GM13976 (cell line): ENCODE data around the gene RNF212B.
"Not testable (repeated sequence)": the region's sequence is repeated elsewhere in the genome, so short reads cannot be mapped to it uniquely, and the experiment has no call there.

Source experiments
- DNase-seq: peaks from one replicate; pipeline ENCODE4 v3.0.0; 2012; ENCODE audit warnings: low spot score
- CTCF ChIP-seq: IDR thresholded peaks from 2 replicates; pipeline ENCODE4 v1.5.1; 2012; ENCODE audit warnings: borderline replicate concordance, mild to moderate bottlenecking; ENCODE audit not compliant: insufficient read depth; ENCODE audit errors: extremely low read depth, missing control alignments, control extremely low read depth
- in situ Hi-C: fragments of 300-500 bp; cut with MboI; formaldehyde crosslinking; loops from one replicate; pipeline ENCODE4 v1.12.0; 2022; ENCODE audit warnings: low sequenced_read_pairs, mixed read lengths, inconsistent platforms; ENCODE audit not compliant: unreplicated experiment

RNF212B gene

GRCh38 chr14:23227566-23227965 is 10.2 kb upstream of the RNF212B start:
- no peak for DNase-seq
- in situ Hi-C loops, result no loop called here
- no peak for TF ChIP-seq CTCF

DNA sequence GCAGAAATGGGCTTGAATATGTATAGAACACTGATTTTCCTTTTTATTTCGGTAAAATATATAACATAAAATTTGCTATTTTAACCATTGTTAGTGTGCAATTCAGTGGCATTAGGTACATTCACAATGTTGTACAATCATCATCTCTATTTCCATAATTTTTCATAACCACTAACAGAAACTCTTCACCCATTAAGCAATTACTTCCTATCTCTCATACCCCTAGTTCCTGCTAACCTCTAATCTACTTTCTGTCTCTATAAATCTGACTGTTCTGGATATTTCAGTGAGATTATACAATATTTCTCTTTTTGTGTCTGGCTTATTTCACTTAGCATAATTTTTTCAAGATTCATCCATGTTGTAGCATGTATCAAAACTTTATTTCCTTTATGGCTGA is 8.9 kb upstream of the RNF212B start:
- DNase-seq, result no peak
- in situ Hi-C loops, result no loop called here
- TF ChIP-seq CTCF, result no peak

DNA sequence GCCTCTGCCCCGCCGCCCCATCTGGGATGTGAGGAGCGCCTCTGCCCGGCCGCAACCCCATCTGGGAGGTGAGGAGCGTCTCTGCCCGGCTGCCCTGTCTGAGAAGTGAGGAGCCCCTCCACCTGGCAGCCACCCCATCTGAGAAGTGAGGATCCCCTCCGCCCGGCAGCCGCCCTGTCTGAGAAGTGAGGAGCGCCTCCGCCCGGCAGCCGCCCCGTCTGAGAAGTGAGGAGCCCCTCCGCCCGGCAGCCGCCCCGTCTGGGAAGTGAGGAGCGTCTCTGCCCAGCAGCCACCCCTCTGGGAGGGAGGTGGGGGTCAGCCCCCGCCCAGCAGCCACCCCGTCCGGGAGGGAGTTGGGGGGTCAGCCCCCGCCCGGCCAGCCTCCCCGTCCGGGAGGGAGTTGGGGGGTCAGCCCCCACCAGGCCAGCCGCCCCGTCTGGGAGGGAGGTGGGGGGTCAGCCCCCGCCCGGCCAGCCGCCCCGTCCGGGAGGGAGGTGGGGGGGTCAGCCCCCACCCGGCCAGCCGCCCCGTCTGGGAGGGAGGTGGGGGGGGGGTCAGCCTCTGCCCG is 5.4 kb upstream of the RNF212B start:
- DNase-seq, in situ Hi-C loops: not testable (repeated sequence)

DNA sequence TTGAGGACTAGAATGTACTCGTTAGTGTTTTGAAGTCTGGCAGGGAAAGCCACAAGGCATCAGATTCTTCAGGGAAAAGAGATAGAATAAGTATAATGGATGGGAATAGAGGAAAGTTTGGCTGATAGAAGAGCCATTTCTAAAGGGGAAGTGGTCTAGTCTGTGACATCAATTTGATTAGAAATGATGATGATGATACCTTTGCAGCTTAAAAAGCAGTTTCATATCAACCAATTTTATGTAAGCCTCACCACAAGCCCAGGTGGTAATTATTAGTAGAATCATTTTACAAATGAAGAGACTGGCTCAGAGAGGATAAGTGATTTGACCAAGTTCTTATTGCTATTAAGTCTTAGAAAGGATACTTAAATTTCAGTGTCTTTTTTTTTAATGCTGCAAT is 2.9 kb downstream of the RNF212B start:
- no peak for TF ChIP-seq CTCF
- no peak for DNase-seq
- in situ Hi-C loops, result no loop called here

- DNase-seq, in situ Hi-C loops: not testable (repeated sequence)
Measured at GRCh38 chr14:23241061-23241715, 3.5 kb downstream of the RNF212B start.

- TF ChIP-seq CTCF, result no peak
- in situ Hi-C loops, result no loop called here
- DNase-seq, result no peak
Measured at GRCh38 chr14:23242076-23242475, 4.3 kb downstream of the RNF212B start.

- in situ Hi-C loops, result no loop called here
- no peak for TF ChIP-seq CTCF
- no peak for DNase-seq
Measured at GRCh38 chr14:23243066-23243465, 5.3 kb downstream of the RNF212B start.

GRCh38 chr14:23245282-23245681 is 7.5 kb downstream of the RNF212B start:
- no peak for TF ChIP-seq CTCF
- no peak for DNase-seq
- in situ Hi-C loops, result no loop called here
